Endothelial cell of umbilical vein (primary cell): ENCODE data around the gene PLPPR2. TPM values are rescaled to one million over a fixed set of nuclear protein-coding genes. Genes with fewer than 3 reads are reported as not detected.

Experiments used
- BruUV-seq: library from RNA; stranded (reverse); fragments of 400-500 nt; replicated peaks from 2 replicates; lab custom pipeline; 2021; lab: Mats Ljungman, UMichigan
- CTCF ChIA-PET: fragments of 300-600, 350-600 bp; sonication (Branson Sonifier 250); formaldehyde crosslinking; loops from one replicate; lab custom pipeline; 2021; ENCODE audit warnings: antibody characterized with exemption, inconsistent platforms; lab: Charles Lee
- POLR2A ChIA-PET: fragments of 300-600, 350-600 bp; sonication (Branson Sonifier 250); formaldehyde crosslinking; loops from one replicate; lab custom pipeline; 2021; ENCODE audit warnings: antibody characterized with exemption, inconsistent platforms; lab: Charles Lee
- DNase-seq: peaks from one replicate; pipeline ENCODE4 v3.0.0-alpha.2; 2011; ENCODE audit warnings: low read depth, low spot score
- FAIRE-seq: peaks from 2 replicates; lab custom pipeline; 2011; peaks lifted over from hg19 to GRCh38; lab: Jason Lieb, UNC
- H2AFZ ChIP-seq: 2 replicates; pipeline ENCODE4 v1.6.0; 2012; ENCODE audit warnings: low read depth, low read length, control low read depth, inconsistent platforms
- H3K27ac ChIP-seq: 2 replicates; pipeline ENCODE4 v1.5.1; 2011; ENCODE audit warnings: low read depth, mild to moderate bottlenecking, control low read depth, low read length, moderate library complexity; ENCODE audit not compliant: insufficient read depth
- H3K27me3 ChIP-seq, 2 experiments: 2 replicates each; pipeline versions ENCODE4 v1.6.0 to v1.6.1; 2011; ENCODE audit warnings: low read length in 2 of 2, mixed read lengths in 1 of 2; ENCODE audit not compliant: control insufficient read depth in 2 of 2, insufficient read depth in 2 of 2
- H3K36me3 ChIP-seq, 2 experiments: 2 replicates in 1 of 2; 3 replicates in 1 of 2; pipeline ENCODE4 v1.5.1; 2011; ENCODE audit warnings: low read length in 2 of 2, mild to moderate bottlenecking in 1 of 2, moderate library complexity in 1 of 2; ENCODE audit not compliant: control insufficient read depth in 2 of 2, insufficient read depth in 2 of 2; ENCODE audit errors: extremely low read depth in 1 of 2
- H3K4me1 ChIP-seq: 3 replicates; pipeline ENCODE4 v1.5.1; 2011; ENCODE audit warnings: mild to moderate bottlenecking, low read length; ENCODE audit not compliant: control insufficient read depth, insufficient read depth; ENCODE audit errors: extremely low read depth
- H3K4me2 ChIP-seq: 2 replicates; pipeline ENCODE4 v1.6.1; 2011; ENCODE audit warnings: low read length, control low read depth, mixed read lengths; ENCODE audit not compliant: insufficient read depth
- H3K4me3 ChIP-seq, 3 experiments: fragments of 200-600 bp in 1 of 3; sonication (generic), shearing (Covaris generic) in 1 of 3; replicated peaks in 1 of 3; 2 replicates each; pipeline ENCODE4 v1.5.1; 2011 to 2016; ENCODE audit warnings: control low read depth in 3 of 3, low read length in 3 of 3, mild to moderate bottlenecking in 2 of 3, inconsistent platforms in 1 of 3, low read depth in 1 of 3, moderate library complexity in 1 of 3; ENCODE audit not compliant: insufficient read depth in 1 of 3
- H3K79me2 ChIP-seq: 2 replicates; pipeline ENCODE4 v1.6.0; 2012; ENCODE audit warnings: low read length, inconsistent platforms; ENCODE audit not compliant: control insufficient read depth, insufficient read depth
- H3K9ac ChIP-seq: replicated peaks from 2 replicates; pipeline ENCODE3; 2011; ENCODE audit warnings: low read length, control low read depth; ENCODE audit not compliant: insufficient read depth; ENCODE audit errors: extremely low read depth
- H3K9me1 ChIP-seq: replicated peaks from 3 replicates; pipeline ENCODE4 v1.6.0; 2011; ENCODE audit warnings: mild to moderate bottlenecking, low read length; ENCODE audit not compliant: control insufficient read depth, insufficient read depth; ENCODE audit errors: extremely low read depth
- H3K9me3 ChIP-seq: replicated peaks from 2 replicates; pipeline ENCODE4 v1.5.1; 2012; ENCODE audit warnings: low read length, inconsistent platforms; ENCODE audit not compliant: control insufficient read depth, insufficient read depth
- H4K20me1 ChIP-seq: replicated peaks from 2 replicates; pipeline ENCODE3; 2011; ENCODE audit warnings: mild to moderate bottlenecking, low read length; ENCODE audit not compliant: control insufficient read depth, insufficient read depth; ENCODE audit errors: extremely low read depth
- CTCF ChIP-seq, 2 donors: IDR thresholded peaks; 1 replicate in 1 of 2; 2 replicates in 1 of 2; pipeline ENCODE4 v1.5.1; 2011; ENCODE audit warnings: low read length in 2 of 2, mild to moderate bottlenecking in 2 of 2, moderate library complexity in 2 of 2, control low read depth in 1 of 2, inconsistent platforms in 1 of 2, low read depth in 1 of 2; ENCODE audit not compliant: insufficient read depth in 1 of 2; ENCODE audit errors: extremely low read depth in 1 of 2
- EZH2 ChIP-seq: IDR thresholded peaks from 2 replicates; pipeline ENCODE4 v1.6.1; 2012; ENCODE audit warnings: borderline replicate concordance, low read depth, mild to moderate bottlenecking, moderate library complexity, low read length, inconsistent platforms; ENCODE audit not compliant: severe bottlenecking
- FOS ChIP-seq: IDR thresholded peaks from 2 replicates; pipeline ENCODE4 v1.6.1; 2011; ENCODE audit warnings: mild to moderate bottlenecking, low read length, moderate library complexity, borderline replicate concordance; ENCODE audit not compliant: insufficient read depth
- GATA2 ChIP-seq: IDR thresholded peaks from 2 replicates; pipeline ENCODE4 v1.7.0; 2011; ENCODE audit warnings: low read depth, mild to moderate bottlenecking, moderate library complexity, mixed read lengths, low read length; ENCODE audit not compliant: insufficient read length, insufficient read depth
- JUN ChIP-seq: IDR thresholded peaks from 2 replicates; pipeline ENCODE4 v1.6.1; 2011; ENCODE audit warnings: borderline replicate concordance, low read depth; ENCODE audit not compliant: insufficient read length, insufficient read depth
- MAX ChIP-seq: IDR thresholded peaks from 2 replicates; pipeline ENCODE4 v1.6.1; 2011; ENCODE audit not compliant: insufficient read depth, insufficient read length
- MYC ChIP-seq: IDR thresholded peaks from one replicate; pipeline ENCODE4 v1.6.1; 2011; ENCODE audit warnings: mild to moderate bottlenecking, low read depth, low read length
- POLR2A ChIP-seq: IDR thresholded peaks from 2 replicates; pipeline ENCODE4 v1.6.1; 2012; ENCODE audit warnings: low read depth, mild to moderate bottlenecking, control low read depth, low read length
- POLR2AphosphoS5 ChIP-seq: IDR thresholded peaks from 2 replicates; pipeline ENCODE4 v1.6.1; 2012; ENCODE audit warnings: low read depth, mild to moderate bottlenecking, control low read depth, low read length, moderate library complexity; ENCODE audit not compliant: insufficient read depth
- dilution Hi-C: fragments of 300-500 bp; cut with MboI; formaldehyde crosslinking; loops from one replicate; pipeline ENCODE4 v1.15.0; 2019; ENCODE audit warnings: low sequenced_read_pairs; ENCODE audit not compliant: extremely low pct_ligation_motif_present
- intact Hi-C: fragments of 100-400 bp; cut with micrococcal nuclease; formaldehyde crosslinking; loops from one replicate; pipeline ENCODE4 v1.10.0; 2022
- polyA plus RNA-seq, 4 experiments: library from polyadenylated mRNA; depleted of rRNA in 3 of 4; stranded (reverse) in 3 of 4; unstranded in 1 of 4; fragments of >200 nt; gene quantifications; 2 replicates each; pipeline versions ENCODE4 v1.2.1 to v1.2.3, GENCODE V29; 2011 to 2012; ENCODE audit warnings: missing spikeins in 1 of 4
- total RNA-seq: library from RNA; stranded (reverse); gene quantifications from 2 replicates; pipeline ENCODE4 v1.2.3, GENCODE V29; 2021

PLPPR2 gene
- total and polyA plus RNA-seq, 2 donors (not counting 3 experiments of a cell fraction or from before 2014, with no cell fraction given), result 23.7 to 28.7 TPM

GRCh38 chr19:11370744-11371143, 15.5 kb downstream of the PLPPR2 start:
- TF ChIP-seq POLR2A (no peak), POLR2AphosphoS5 (no peak), MAX (no peak), EZH2 (no peak), JUN (no peak), GATA2 (no peak)
- DNase-seq (no peak), FAIRE-seq (no peak)
- Histone ChIP-seq H3K9me3 (no peaks in the 10 kb centered on the region), H3K4me2 (no peak overlapping the region), H3K4me1 (peaks cover 12% of the 10 kb centered on the region), H3K27me3 (no peaks in the 10 kb centered on the region), H4K20me1 (no peaks in the 10 kb centered on the region), H3K9me1 (no peaks in the 10 kb centered on the region), H3K9ac (no peak overlapping the region), H3K79me2 (peaks cover 3% of the 10 kb centered on the region), H2AFZ (no peak overlapping the region), H3K27ac (no peak overlapping the region), H3K4me3 (no peak overlapping the region), H3K36me3 (no peaks in the 10 kb centered on the region)
- BruUV-seq, result no TSS peak
- intact Hi-C loops (no loop called here), dilution Hi-C loops (no loop called here)
- POLR2A ChIA-PET, result no interaction called here
- CTCF ChIA-PET, result interaction anchor here (0.6 kb wide), 1 partner anchor 10 kb away, joined by 3 read pairs; no protein-coding TSS in a partner anchor

GRCh38 chr19:11373166-11373884, 18.1 kb downstream of the PLPPR2 start:
- H3K4me3 ChIP-seq, result no peak overlapping the region
- H3K27me3 ChIP-seq, result no peaks in the 10 kb centered on the region
- H3K27ac ChIP-seq, result no peak overlapping the region
- BruUV-seq, result no TSS peak
- no peaks in the 10 kb centered on the region for H3K9me3 ChIP-seq
- intact Hi-C loops (no loop called here), dilution Hi-C loops (no loop called here)
- ChIA-PET CTCF (interaction anchor here (2.0 to 2.8 kb wide), 2 partner anchors 10 to 79 kb away, joined by 8 to 20 read pairs; partner anchors contain the start of gene EPOR), POLR2A (no interaction called here)
- FAIRE-seq (no peak), DNase-seq (no peak)
- no peak overlapping the region for H2AFZ ChIP-seq
- TF ChIP-seq POLR2AphosphoS5 (no peak), EZH2 (no peak), FOS (no peak), MAX (no peak), CTCF (IDR thresholded peaks at IDR 0.05; ENCODE audit: extremely low read depth in 1 of 2, insufficient read depth in 1 of 2, low read depth in 1 of 2, low read length in 2 of 2) (no peak), POLR2A (no peak), MYC (no peak), GATA2 (no peak)
- H3K9me1 ChIP-seq, result no peaks in the 10 kb centered on the region
- H3K36me3 ChIP-seq, result no peaks in the 10 kb centered on the region
- H4K20me1 ChIP-seq, result no peaks in the 10 kb centered on the region
- H3K4me2 ChIP-seq, result no peak overlapping the region
- peaks cover 3% of the 10 kb centered on the region for H3K79me2 ChIP-seq
- H3K4me1 ChIP-seq, result peaks cover 32% of the 10 kb centered on the region
- H3K9ac ChIP-seq, result no peak overlapping the region
